HG03196 (cell line): ENCODE results near the gene CNTNAP2.

Source experiments
- ATAC-seq: cut with Tn5 transposase; IDR thresholded peaks from one replicate; pipeline ENCODE4 v1.9.1; 2021; ENCODE audit not compliant: unreplicated experiment

The CNTNAP2 gene

GRCh38 chr7:146554556-146554955 lies 438.0 kb downstream of the CNTNAP2 start:
- no peak for ATAC-seq

- ATAC-seq, result no peak
Observed at GRCh38 chr7:146557971-146558469, 441.4 kb downstream of the CNTNAP2 start.

- no peak for ATAC-seq
Observed at GRCh38 chr7:146565872-146566271, 449.3 kb downstream of the CNTNAP2 start.

- ATAC-seq, result no peak
Observed at GRCh38 chr7:146575903-146576302, 459.3 kb downstream of the CNTNAP2 start.

GRCh38 chr7:146591976-146592375 lies 475.4 kb downstream of the CNTNAP2 start:
- no peak for ATAC-seq

GRCh38 chr7:146606628-146607027 lies 490.0 kb downstream of the CNTNAP2 start:
- no peak for ATAC-seq

GRCh38 chr7:146619641-146620040 lies 503.0 kb downstream of the CNTNAP2 start:
- no peak for ATAC-seq

- no peak for ATAC-seq
Observed at GRCh38 chr7:146626912-146627311, 510.3 kb downstream of the CNTNAP2 start.

GRCh38 chr7:146635205-146636032 lies 518.8 kb downstream of the CNTNAP2 start:
- ATAC-seq, result no peak

- ATAC-seq, result no peak
Observed at GRCh38 chr7:146636033-146636356, 519.4 kb downstream of the CNTNAP2 start.

GRCh38 chr7:146636581-146636980 lies 520.0 kb downstream of the CNTNAP2 start:
- no peak for ATAC-seq

- ATAC-seq, result no peak
Observed at GRCh38 chr7:146639291-146639690, 522.7 kb downstream of the CNTNAP2 start.

- no peak for ATAC-seq
Observed at GRCh38 chr7:146641491-146641890, 524.9 kb downstream of the CNTNAP2 start.

GRCh38 chr7:146645383-146645976 lies 528.9 kb downstream of the CNTNAP2 start:
- ATAC-seq, result no peak

GRCh38 chr7:146647445-146647844 lies 530.8 kb downstream of the CNTNAP2 start:
- ATAC-seq, result no peak

- ATAC-seq, result no peak
Observed at GRCh38 chr7:146652176-146652575, 535.6 kb downstream of the CNTNAP2 start.

- ATAC-seq, result no peak
Observed at GRCh38 chr7:146654048-146654447, 537.4 kb downstream of the CNTNAP2 start.

GRCh38 chr7:146655928-146656797 lies 539.6 kb downstream of the CNTNAP2 start:
- no peak for ATAC-seq

GRCh38 chr7:146656988-146657387 lies 540.4 kb downstream of the CNTNAP2 start:
- ATAC-seq, result no peak

- ATAC-seq, result no peak
Observed at GRCh38 chr7:146658604-146659003, 542.0 kb downstream of the CNTNAP2 start.

- no peak for ATAC-seq
Observed at GRCh38 chr7:146659732-146660131, 543.1 kb downstream of the CNTNAP2 start.

- no peak for ATAC-seq
Observed at GRCh38 chr7:146660839-146661238, 544.2 kb downstream of the CNTNAP2 start.
